HEK293 (cell line): ENCODE data around the gene TMEM150A.

Experiments
- CTCF ChIP-seq: fragments of 450-650 bp; formaldehyde crosslinking; IDR thresholded peaks from 2 replicates; pipeline ENCODE4 v1.5.1; 2016; ENCODE audit warnings: missing biosample characterization, missing genetic modification characterization
- SP2 ChIP-seq: fragments of 450-650 bp; formaldehyde crosslinking; IDR thresholded peaks from 2 replicates; pipeline ENCODE4 v1.5.1; 2016; ENCODE audit warnings: missing biosample characterization, missing genetic modification characterization
- ZSCAN23 ChIP-seq: fragments of 450-650 bp; formaldehyde crosslinking; IDR thresholded peaks from 2 replicates; pipeline ENCODE4 v1.5.1; 2016; ENCODE audit warnings: missing biosample characterization, missing genetic modification characterization

GRCh38 chr2:85594715-85595300 lies 7.7 kb downstream of the TMEM150A start:
- TF ChIP-seq CTCF (tag by site-specific recombination) (no peak), SP2 (tag by site-specific recombination) (no peak), ZSCAN23 (tag by site-specific recombination) (no peak)
